Neural progenitor cell (in vitro differentiated cells): Measurements from ENCODE around the gene C16orf74. TPM values are rescaled to one million over a fixed set of nuclear protein-coding genes. Genes with fewer than 3 reads are reported as not detected.

Source experiments
- DNase-seq: peaks from one replicate; pipeline ENCODE4 v3.0.0-alpha.2; 2016; ENCODE audit warnings: low spot score
- H2AFZ ChIP-seq: fragments of 200-600 bp; sonication (generic); replicated peaks from 2 replicates; pipeline ENCODE4 v1.6.1; 2016; ENCODE audit warnings: antibody characterized with exemption
- H3F3A ChIP-seq: fragments of 200-600 bp; sonication (generic); 2 replicates; pipeline ENCODE4 v1.6.1; 2016; ENCODE audit warnings: antibody characterized with exemption, low read depth
- H3K27ac ChIP-seq: fragments of 200-600 bp; sonication (generic); 2 replicates; pipeline ENCODE4 v1.5.1; 2016; ENCODE audit warnings: mild to moderate bottlenecking
- H3K27me3 ChIP-seq: fragments of 200-600 bp; sonication (generic); 2 replicates; pipeline ENCODE4 v1.6.1; 2016; ENCODE audit warnings: mild to moderate bottlenecking, moderate library complexity
- H3K36me3 ChIP-seq: fragments of 200-600 bp; sonication (generic); 2 replicates; pipeline ENCODE4 v1.5.1; 2016
- H3K4me1 ChIP-seq: fragments of 200-600 bp; sonication (generic); 2 replicates; pipeline ENCODE4 v1.6.1; 2016; ENCODE audit warnings: mixed run types
- H3K4me2 ChIP-seq: fragments of 200-600 bp; sonication (generic); 2 replicates; pipeline ENCODE4 v1.6.1; 2016
- H3K4me3 ChIP-seq: fragments of 200-600 bp; sonication (generic); 2 replicates; pipeline ENCODE4 v1.5.1; 2016
- H3K79me2 ChIP-seq: fragments of 200-600 bp; sonication (generic); 2 replicates; pipeline ENCODE4 v1.6.1; 2016; ENCODE audit warnings: low read depth
- H3K9ac ChIP-seq: fragments of 200-600 bp; sonication (generic); 2 replicates; pipeline ENCODE4 v1.6.1; 2016
- H3K9me3 ChIP-seq: fragments of 200-600 bp; sonication (generic); 2 replicates; pipeline ENCODE4 v1.5.1; 2016; ENCODE audit warnings: low read depth
- H4K20me1 ChIP-seq: fragments of 200-600 bp; sonication (generic); 2 replicates; pipeline ENCODE4 v1.6.1; 2016; ENCODE audit warnings: low read depth
- H3K27ac Mint-ChIP-seq: 3 replicates; pipeline ENCODE4 v1.8.0; 2021; ENCODE audit warnings: mixed read lengths
- H3K27me3 Mint-ChIP-seq: 2 replicates; pipeline ENCODE4 v1.8.0; 2022; ENCODE audit warnings: low read depth, mild to moderate bottlenecking, inconsistent platforms, moderate library complexity, mixed read lengths; ENCODE audit not compliant: insufficient read depth
- H3K36me3 Mint-ChIP-seq: 3 replicates; pipeline ENCODE4 v1.8.0; 2021; ENCODE audit warnings: mixed read lengths
- H3K4me1 Mint-ChIP-seq: 3 replicates; pipeline ENCODE4 v1.8.0; 2021; ENCODE audit warnings: mixed read lengths
- H3K4me3 Mint-ChIP-seq: 3 replicates; pipeline ENCODE4 v1.8.0; 2021; ENCODE audit warnings: mild to moderate bottlenecking, moderate library complexity, mixed read lengths
- H3K9me3 Mint-ChIP-seq: 3 replicates; pipeline ENCODE4 v1.8.0; 2020; ENCODE audit warnings: mixed read lengths
- CTCF ChIP-seq: fragments of 200-600 bp; sonication (generic); IDR thresholded peaks from 2 replicates; pipeline ENCODE4 v1.5.1; 2017; ENCODE audit warnings: antibody characterized with exemption, mild to moderate bottlenecking
- EZH2 ChIP-seq: fragments of 200-600 bp; sonication (generic); IDR thresholded peaks from 2 replicates; pipeline ENCODE4 v1.6.1; 2017; ENCODE audit warnings: antibody characterized with exemption, mild to moderate bottlenecking, moderate library complexity
- EZH2phosphoT487 ChIP-seq: fragments of 200-600 bp; sonication (generic); IDR thresholded peaks from 2 replicates; pipeline ENCODE4 v1.6.1; 2017; ENCODE audit warnings: antibody characterized with exemption
- total RNA-seq: library from RNA; depleted of rRNA; stranded (reverse); fragments of >200 nt; gene quantifications from 2 replicates; pipeline ENCODE4 v1.2.3, GENCODE V29; 2015; ENCODE audit warnings: low replicate concordance

C16orf74 gene
- total RNA-seq, 1 donor from 2014 or later, result not detected

- Histone ChIP-seq H3K36me3 (no peaks in the 10 kb centered on the region), H3F3A (peaks cover 25% of the 10 kb centered on the region), H4K20me1 (no peaks in the 10 kb centered on the region), H3K27ac (no peak overlapping the region), H3K4me1 (peaks cover 25% of the 10 kb centered on the region), H3K79me2 (no peaks in the 10 kb centered on the region), H2AFZ (no peak overlapping the region), H3K27me3 (peaks cover 8% of the 10 kb centered on the region), H3K9me3 (no peaks in the 10 kb centered on the region), H3K9ac (no peak overlapping the region), H3K4me2 (no peak overlapping the region), H3K4me3 (no peak overlapping the region)
- Mint-ChIP-seq H3K4me1 (peaks cover 38% of the 10 kb centered on the region), H3K27ac (no peak overlapping the region), H3K9me3 (no peaks in the 10 kb centered on the region), H3K4me3 (no peak overlapping the region), H3K27me3 (peaks cover 12% of the 10 kb centered on the region), H3K36me3 (no peaks in the 10 kb centered on the region)
- no peak for TF ChIP-seq EZH2phosphoT487
- DNase-seq, result no peak
Observed at GRCh38 chr16:85720302-85720637, 30.6 kb downstream of the C16orf74 start.

GRCh38 chr16:85719605-85720301 lies 31.1 kb downstream of the C16orf74 start:
- H3K9ac ChIP-seq, result no peak overlapping the region
- H2AFZ ChIP-seq, result no peak overlapping the region
- peaks cover 30% of the 10 kb centered on the region for H3F3A ChIP-seq
- H3K27ac ChIP-seq, result no peak overlapping the region
- no peaks in the 10 kb centered on the region for H3K79me2 ChIP-seq
- H3K4me2 ChIP-seq, result no peak overlapping the region
- no peaks in the 10 kb centered on the region for H3K9me3 ChIP-seq
- H3K36me3 ChIP-seq, result no peaks in the 10 kb centered on the region
- no peaks in the 10 kb centered on the region for H4K20me1 ChIP-seq
- Mint-ChIP-seq H3K36me3 (no peaks in the 10 kb centered on the region), H3K27ac (no peak overlapping the region), H3K4me3 (peak overlapping the region; percentile 5), H3K4me1 (peaks cover 42% of the 10 kb centered on the region), H3K9me3 (no peaks in the 10 kb centered on the region), H3K27me3 (peaks cover 13% of the 10 kb centered on the region)
- peaks cover 11% of the 10 kb centered on the region for H3K27me3 ChIP-seq
- H3K4me3 ChIP-seq, result no peak overlapping the region
- H3K4me1 ChIP-seq, result peaks cover 28% of the 10 kb centered on the region
- no peak for DNase-seq
- TF ChIP-seq EZH2phosphoT487 (no peak), EZH2 (no peak), CTCF (no peak)

- no peak overlapping the region for H3K9ac ChIP-seq
- H3F3A ChIP-seq, result peaks cover 32% of the 10 kb centered on the region
- no peak overlapping the region for H3K27ac ChIP-seq
- peaks cover 14% of the 10 kb centered on the region for H3K27me3 Mint-ChIP-seq
- no peaks in the 10 kb centered on the region for H3K9me3 ChIP-seq
- H3K36me3 Mint-ChIP-seq, result no peaks in the 10 kb centered on the region
- H4K20me1 ChIP-seq, result no peaks in the 10 kb centered on the region
- H3K4me1 Mint-ChIP-seq, result peaks cover 42% of the 10 kb centered on the region
- H3K4me2 ChIP-seq, result no peak overlapping the region
- no peak overlapping the region for H3K4me3 Mint-ChIP-seq
- no peaks in the 10 kb centered on the region for H3K9me3 Mint-ChIP-seq
- H2AFZ ChIP-seq, result no peak overlapping the region
- no peak overlapping the region for H3K4me3 ChIP-seq
- peaks cover 11% of the 10 kb centered on the region for H3K27me3 ChIP-seq
- peak; percentile 59 for DNase-seq
- peak overlapping the region; percentile 33 for H3K27ac Mint-ChIP-seq
- TF ChIP-seq EZH2phosphoT487 (no peak), CTCF (peak; percentile 69)
- no peaks in the 10 kb centered on the region for H3K79me2 ChIP-seq
- peaks cover 28% of the 10 kb centered on the region for H3K4me1 ChIP-seq
- no peaks in the 10 kb centered on the region for H3K36me3 ChIP-seq
Observed at GRCh38 chr16:85718682-85719081, 32.2 kb downstream of the C16orf74 start.

GRCh38 chr16:85718153-85718477 lies 32.8 kb downstream of the C16orf74 start:
- Histone ChIP-seq H3K36me3 (no peaks in the 10 kb centered on the region), H3K27ac (no peak overlapping the region), H3K79me2 (no peaks in the 10 kb centered on the region), H3K4me1 (peaks cover 29% of the 10 kb centered on the region), H3K9ac (no peak overlapping the region), H3K4me3 (no peak overlapping the region), H4K20me1 (no peaks in the 10 kb centered on the region), H2AFZ (no peak overlapping the region), H3K9me3 (no peaks in the 10 kb centered on the region), H3K4me2 (no peak overlapping the region), H3F3A (peaks cover 32% of the 10 kb centered on the region), H3K27me3 (peaks cover 11% of the 10 kb centered on the region)
- H3K36me3 Mint-ChIP-seq, result no peaks in the 10 kb centered on the region
- H3K9me3 Mint-ChIP-seq, result no peaks in the 10 kb centered on the region
- no peak for TF ChIP-seq CTCF
- TF ChIP-seq EZH2phosphoT487, result no peak
- no peak overlapping the region for H3K4me3 Mint-ChIP-seq
- peaks cover 42% of the 10 kb centered on the region for H3K4me1 Mint-ChIP-seq
- no peak for DNase-seq
- peak overlapping the region; percentile 33 for H3K27ac Mint-ChIP-seq
- peaks cover 14% of the 10 kb centered on the region for H3K27me3 Mint-ChIP-seq
